Osteoblast (primary cell): ENCODE measurements around the gene SYT3. TPM values are rescaled to one million over a fixed set of nuclear protein-coding genes. Genes with fewer than 3 reads are reported as not detected.

Source experiments
- DNase-seq: peaks from one replicate; pipeline ENCODE4 v3.0.0; 2011; ENCODE audit warnings: low spot score, mixed read lengths; ENCODE audit not compliant: insufficient read length; ENCODE audit errors: missing footprints
- H2AFZ ChIP-seq: 2 replicates; pipeline ENCODE4 v1.6.0; 2011; ENCODE audit warnings: mild to moderate bottlenecking, low read length
- H3K27ac ChIP-seq: 2 replicates; pipeline ENCODE4 v1.5.1; 2011; ENCODE audit warnings: mild to moderate bottlenecking, low read depth, low read length, moderate library complexity
- H3K27me3 ChIP-seq: 2 replicates; pipeline ENCODE4 v1.6.0; 2012; ENCODE audit warnings: mild to moderate bottlenecking, control low read depth, inconsistent platforms, low read length, moderate library complexity; ENCODE audit not compliant: insufficient read depth
- H3K36me3 ChIP-seq: 2 replicates; pipeline ENCODE4 v1.5.1; 2011; ENCODE audit warnings: mild to moderate bottlenecking, low read length, control low read depth, moderate library complexity; ENCODE audit not compliant: insufficient read depth
- H3K4me1 ChIP-seq: 2 replicates; pipeline ENCODE4 v1.5.1; 2011; ENCODE audit warnings: mild to moderate bottlenecking, low read length, control low read depth, moderate library complexity; ENCODE audit not compliant: insufficient read depth
- H3K4me2 ChIP-seq: 2 replicates; pipeline ENCODE4 v1.6.0; 2011; ENCODE audit warnings: mild to moderate bottlenecking, low read length; ENCODE audit not compliant: insufficient read depth
- H3K4me3 ChIP-seq: fragments of 200-600 bp; sonication (generic); 3 replicates; pipeline ENCODE4 v1.5.1; 2012; ENCODE audit warnings: mild to moderate bottlenecking, low read length, inconsistent platforms; ENCODE audit not compliant: insufficient read depth
- H3K79me2 ChIP-seq: 2 replicates; pipeline ENCODE4 v1.6.0; 2012; ENCODE audit warnings: mild to moderate bottlenecking, low read length, control low read depth, inconsistent platforms; ENCODE audit not compliant: insufficient read depth
- H3K9me3 ChIP-seq: 2 replicates; pipeline ENCODE4 v1.5.1; 2011; ENCODE audit warnings: low read depth, low read length, control low read depth
- H4K20me1 ChIP-seq: 2 replicates; pipeline ENCODE4 v1.6.0; 2012; ENCODE audit warnings: mild to moderate bottlenecking, low read length, control low read depth; ENCODE audit not compliant: insufficient read depth
- total RNA-seq: library from RNA; depleted of rRNA; stranded (reverse); fragments of >200 nt; gene quantifications from 2 replicates; pipeline ENCODE4 v1.2.3, GENCODE V29; 2012
- TF ChIP-seq, protein P1 (sequence below): IDR thresholded peaks from 2 replicates; pipeline ENCODE4 v1.5.1; 2011; ENCODE audit warnings: mild to moderate bottlenecking, low read depth, low read length, moderate library complexity; ENCODE audit errors: extremely low read depth

SYT3 gene
- total RNA-seq, 1 donor: 0.36 TPM

DNA sequence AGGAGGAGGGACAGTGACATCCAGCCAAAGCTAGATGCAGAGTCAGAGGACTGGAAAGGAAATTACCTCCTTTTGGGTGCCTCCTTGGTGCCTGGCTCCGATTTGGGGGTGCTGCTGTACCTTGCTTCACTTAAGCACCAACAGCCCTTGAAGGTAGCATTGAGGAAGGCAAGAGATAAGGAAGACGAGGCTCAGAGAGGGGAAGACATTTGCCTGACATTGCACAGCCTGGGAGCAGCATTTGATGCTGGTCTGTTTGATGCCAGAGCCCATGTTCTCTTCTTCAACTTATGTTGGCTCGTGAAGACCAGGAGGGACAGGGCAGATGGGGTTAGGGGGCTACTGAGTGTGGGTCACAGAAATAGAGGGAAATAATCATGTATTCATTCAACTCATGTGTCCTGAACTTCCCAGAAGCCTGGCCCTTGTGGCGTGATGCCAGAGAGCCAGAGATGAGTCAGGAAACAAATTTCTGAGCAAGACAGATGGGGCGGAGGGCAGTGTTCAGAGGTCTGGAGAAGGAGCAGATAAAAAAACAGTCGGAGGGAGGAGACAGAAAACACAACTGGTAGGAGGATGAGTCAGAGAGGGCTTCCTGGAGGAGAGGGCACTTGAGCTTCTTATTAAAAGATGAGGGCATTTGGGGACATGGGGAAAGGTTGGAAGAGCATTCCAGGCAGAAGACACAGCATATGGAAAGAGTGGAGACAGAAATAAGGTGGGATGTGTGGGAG, 6.6 kb upstream of the SYT3 start:
- Histone ChIP-seq H3K27me3 (peaks cover 3% of the 10 kb centered on the region), H3K4me1 (peaks cover 7% of the 10 kb centered on the region), H3K4me2 (no peak overlapping the region), H3K4me3 (no peak overlapping the region), H4K20me1 (no peaks in the 10 kb centered on the region), H2AFZ (no peak overlapping the region), H3K27ac (no peak overlapping the region), H3K9me3 (no peaks in the 10 kb centered on the region), H3K36me3 (no peaks in the 10 kb centered on the region), H3K79me2 (no peaks in the 10 kb centered on the region)
- DNase-seq: peak; percentile 97
- TF ChIP-seq, protein P1, sequence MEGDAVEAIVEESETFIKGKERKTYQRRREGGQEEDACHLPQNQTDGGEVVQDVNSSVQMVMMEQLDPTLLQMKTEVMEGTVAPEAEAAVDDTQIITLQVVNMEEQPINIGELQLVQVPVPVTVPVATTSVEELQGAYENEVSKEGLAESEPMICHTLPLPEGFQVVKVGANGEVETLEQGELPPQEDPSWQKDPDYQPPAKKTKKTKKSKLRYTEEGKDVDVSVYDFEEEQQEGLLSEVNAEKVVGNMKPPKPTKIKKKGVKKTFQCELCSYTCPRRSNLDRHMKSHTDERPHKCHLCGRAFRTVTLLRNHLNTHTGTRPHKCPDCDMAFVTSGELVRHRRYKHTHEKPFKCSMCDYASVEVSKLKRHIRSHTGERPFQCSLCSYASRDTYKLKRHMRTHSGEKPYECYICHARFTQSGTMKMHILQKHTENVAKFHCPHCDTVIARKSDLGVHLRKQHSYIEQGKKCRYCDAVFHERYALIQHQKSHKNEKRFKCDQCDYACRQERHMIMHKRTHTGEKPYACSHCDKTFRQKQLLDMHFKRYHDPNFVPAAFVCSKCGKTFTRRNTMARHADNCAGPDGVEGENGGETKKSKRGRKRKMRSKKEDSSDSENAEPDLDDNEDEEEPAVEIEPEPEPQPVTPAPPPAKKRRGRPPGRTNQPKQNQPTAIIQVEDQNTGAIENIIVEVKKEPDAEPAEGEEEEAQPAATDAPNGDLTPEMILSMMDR: no peak

DNA sequence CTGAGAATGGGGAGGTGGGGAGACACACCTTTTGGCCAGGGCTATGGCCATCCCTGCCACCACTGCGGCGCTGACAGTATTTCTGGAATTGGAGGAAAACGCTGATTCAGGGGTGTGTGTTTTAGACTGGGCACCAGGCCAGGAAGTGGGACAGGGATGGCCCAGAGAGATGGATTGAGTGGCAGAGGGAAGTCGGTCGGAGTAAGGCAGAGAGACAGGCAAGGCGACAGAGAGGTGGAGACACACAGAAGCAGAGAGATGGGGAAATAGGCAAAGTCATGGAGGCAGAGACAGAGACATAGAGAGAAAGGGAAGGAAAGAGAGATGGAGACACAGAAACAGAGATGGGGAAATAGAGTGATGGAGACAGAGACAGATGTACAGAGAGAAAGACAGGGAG, 5.4 kb upstream of the SYT3 start:
- Histone ChIP-seq H3K9me3 (no peaks in the 10 kb centered on the region), H3K79me2 (no peaks in the 10 kb centered on the region), H4K20me1 (no peaks in the 10 kb centered on the region), H3K4me1 (peaks cover 7% of the 10 kb centered on the region), H3K27me3 (peaks cover 7% of the 10 kb centered on the region), H2AFZ (no peak overlapping the region), H3K4me2 (no peak overlapping the region), H3K4me3 (no peak overlapping the region), H3K27ac (no peak overlapping the region), H3K36me3 (no peaks in the 10 kb centered on the region)
- TF ChIP-seq, protein P1: no peak
- no peak for DNase-seq

DNA sequence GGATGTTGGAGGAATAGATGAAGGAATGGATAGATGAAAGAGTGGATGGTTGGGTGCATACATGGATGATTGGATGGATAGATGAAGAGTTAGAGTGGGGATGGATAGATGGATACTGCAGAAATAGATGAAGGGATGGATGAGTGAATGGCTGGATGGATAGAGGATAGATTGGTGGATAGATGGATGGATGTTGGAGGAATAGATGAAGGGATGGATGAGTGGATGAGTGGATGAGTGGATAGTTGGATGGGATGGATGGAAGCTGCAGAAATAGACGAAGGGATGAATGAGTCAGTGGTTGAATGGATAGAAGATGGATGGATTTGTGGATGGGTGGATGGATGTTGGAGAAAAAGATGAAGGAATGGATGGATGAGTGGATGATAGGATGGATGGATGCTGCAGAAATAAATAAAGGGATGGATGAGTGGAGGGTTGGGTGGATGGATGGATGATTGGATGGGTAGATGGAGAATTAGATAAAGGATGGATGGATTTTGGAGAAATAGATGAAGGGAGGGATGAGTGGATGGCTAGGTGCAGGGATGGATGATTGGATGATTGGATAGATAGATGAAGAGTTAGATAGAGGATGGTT, 4.7 kb upstream of the SYT3 start:
- DNase-seq: peak; percentile 39
- no peaks in the 10 kb centered on the region for H3K36me3 ChIP-seq
- H3K4me2 ChIP-seq: no peak overlapping the region
- TF ChIP-seq, protein P1: no peak
- no peak overlapping the region for H3K4me3 ChIP-seq
- peaks cover 12% of the 10 kb centered on the region for H3K27me3 ChIP-seq
- H3K27ac ChIP-seq: no peak overlapping the region
- peaks cover 7% of the 10 kb centered on the region for H3K4me1 ChIP-seq
- no peaks in the 10 kb centered on the region for H4K20me1 ChIP-seq
- H3K79me2 ChIP-seq: no peaks in the 10 kb centered on the region
- H3K9me3 ChIP-seq: no peaks in the 10 kb centered on the region
- no peak overlapping the region for H2AFZ ChIP-seq

DNA sequence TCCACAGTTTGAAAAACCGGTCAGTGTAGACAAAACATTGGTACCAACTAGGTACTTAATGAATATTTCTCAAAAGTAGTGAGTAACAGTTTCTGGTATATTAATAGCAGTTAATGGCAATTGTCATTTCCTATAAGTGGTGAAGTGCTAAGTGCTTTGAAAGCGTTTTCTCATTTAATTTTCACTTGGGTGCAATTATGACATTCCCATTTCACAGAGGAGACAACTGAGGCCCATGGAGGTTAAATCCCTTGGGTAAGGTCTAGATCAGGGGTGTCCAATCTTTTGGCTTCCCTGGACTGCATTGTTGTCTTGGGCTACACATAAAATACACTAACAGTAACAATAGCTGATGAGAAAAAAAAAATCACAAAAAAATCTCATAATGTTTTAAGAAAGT, 687 bp upstream of the SYT3 start:
- no peaks in the 10 kb centered on the region for H3K9me3 ChIP-seq
- no peak for DNase-seq
- peaks cover 29% of the 10 kb centered on the region for H3K27me3 ChIP-seq
- no peak overlapping the region for H3K27ac ChIP-seq
- no peaks in the 10 kb centered on the region for H4K20me1 ChIP-seq
- H3K4me3 ChIP-seq: no peak overlapping the region
- no peaks in the 10 kb centered on the region for H3K79me2 ChIP-seq
- H2AFZ ChIP-seq: no peak overlapping the region
- H3K4me1 ChIP-seq: no peaks in the 10 kb centered on the region
- TF ChIP-seq, protein P1: no peak
- no peak overlapping the region for H3K4me2 ChIP-seq
- H3K36me3 ChIP-seq: no peaks in the 10 kb centered on the region
